Vagina (tissue), 2 donors: ENCODE measurements around the gene ACTN4.

Source experiments
- POLR2A ChIP-seq, 2 donors: fragments of 450-650 bp; IDR thresholded peaks; one replicate each; pipeline ENCODE4 v1.6.1; 2017; ENCODE audit warnings: antibody characterized with exemption in 2 of 2, mild to moderate bottlenecking in 2 of 2, moderate library complexity in 2 of 2
- TF ChIP-seq, protein P1 (sequence below), 3 experiments: fragments of 450-650 bp in 2 of 3; fragments of 200-600 bp in 1 of 3; sonication (generic) in 1 of 3; IDR thresholded peaks; one replicate each; pipeline ENCODE4 v1.5.1; 2017 to 2019; ENCODE audit warnings: antibody characterized with exemption in 3 of 3, mild to moderate bottlenecking in 2 of 3, moderate library complexity in 2 of 3

DNA sequence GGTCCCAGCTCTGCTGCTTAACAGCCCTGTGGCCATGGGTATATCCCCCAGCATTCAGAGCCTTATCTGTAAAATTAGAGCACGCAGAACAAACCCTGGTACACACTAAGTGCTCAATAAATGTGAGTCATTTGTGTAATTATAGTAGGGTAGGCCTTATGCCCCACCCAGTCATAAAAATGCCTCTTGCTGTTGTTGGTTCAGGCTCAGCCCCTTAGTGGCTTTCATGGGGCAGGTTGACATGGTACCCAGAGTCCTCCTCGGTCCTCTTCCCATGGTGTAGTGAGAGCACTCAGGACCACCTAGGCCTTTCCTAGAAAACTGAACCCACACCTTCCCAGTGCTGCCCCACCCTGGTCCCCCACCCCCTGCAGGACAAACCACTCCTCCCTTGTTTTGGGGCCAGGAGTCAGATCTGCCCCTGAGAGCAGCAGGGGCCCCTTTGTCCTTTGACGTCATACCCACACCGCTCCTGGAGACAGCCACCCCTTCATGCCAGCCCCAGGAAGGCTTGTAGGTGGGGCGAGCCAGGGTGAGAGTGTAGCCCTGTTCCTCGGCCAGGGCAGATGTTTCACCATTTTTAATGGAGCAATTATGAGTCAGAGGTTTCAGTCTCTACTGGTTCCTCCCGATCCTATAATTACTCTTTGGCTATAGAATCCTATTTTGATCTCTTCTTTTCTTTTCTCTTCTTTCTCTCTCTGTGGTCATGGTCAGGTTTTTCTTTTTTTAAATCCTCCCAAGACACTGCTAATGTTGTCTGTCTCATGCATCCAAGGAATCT is 36.8 kb downstream of the ACTN4 start:
- TF ChIP-seq POLR2A (IDR thresholded peaks at IDR 0.05) = no peak
- TF ChIP-seq, protein P1, sequence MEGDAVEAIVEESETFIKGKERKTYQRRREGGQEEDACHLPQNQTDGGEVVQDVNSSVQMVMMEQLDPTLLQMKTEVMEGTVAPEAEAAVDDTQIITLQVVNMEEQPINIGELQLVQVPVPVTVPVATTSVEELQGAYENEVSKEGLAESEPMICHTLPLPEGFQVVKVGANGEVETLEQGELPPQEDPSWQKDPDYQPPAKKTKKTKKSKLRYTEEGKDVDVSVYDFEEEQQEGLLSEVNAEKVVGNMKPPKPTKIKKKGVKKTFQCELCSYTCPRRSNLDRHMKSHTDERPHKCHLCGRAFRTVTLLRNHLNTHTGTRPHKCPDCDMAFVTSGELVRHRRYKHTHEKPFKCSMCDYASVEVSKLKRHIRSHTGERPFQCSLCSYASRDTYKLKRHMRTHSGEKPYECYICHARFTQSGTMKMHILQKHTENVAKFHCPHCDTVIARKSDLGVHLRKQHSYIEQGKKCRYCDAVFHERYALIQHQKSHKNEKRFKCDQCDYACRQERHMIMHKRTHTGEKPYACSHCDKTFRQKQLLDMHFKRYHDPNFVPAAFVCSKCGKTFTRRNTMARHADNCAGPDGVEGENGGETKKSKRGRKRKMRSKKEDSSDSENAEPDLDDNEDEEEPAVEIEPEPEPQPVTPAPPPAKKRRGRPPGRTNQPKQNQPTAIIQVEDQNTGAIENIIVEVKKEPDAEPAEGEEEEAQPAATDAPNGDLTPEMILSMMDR (IDR thresholded peaks at IDR 0.05) = no peak
